K562 (cell line): ENCODE results near the gene PHF1. TPM values are rescaled to one million over a fixed set of nuclear protein-coding genes. Genes with fewer than 3 reads are reported as not detected.

Experiments
- ATAC-seq: fragments of 200-7000 bp; cut with Tn5 transposase; 3 replicates; pipeline ENCODE4 v1.9.1; 2020; ENCODE audit warnings: moderate library complexity
- BruUV-seq: library from RNA; stranded (reverse); fragments of 400-500 nt; replicated peaks from 2 replicates; lab custom pipeline; 2021; lab: Mats Ljungman, UMichigan
- CTCF ChIA-PET: fragments of 300-600 bp; formaldehyde crosslinking; extraction: SDS; loops from one replicate; lab custom pipeline; 2021; ENCODE audit warnings: low intra/inter-chr PET ratio; lab: Yijun Ruan, JAX
- POLR2A ChIA-PET: fragments of 300-600, 350-650 bp; sonication (Branson Sonifier 250); formaldehyde crosslinking; extraction: SDS; loops from one replicate; lab custom pipeline; 2021; ENCODE audit warnings: antibody characterized with exemption, inconsistent platforms; lab: Yijun Ruan, JAX
- DNase-seq, 4 experiments: peaks; one replicate each; pipeline versions ENCODE4 v3.0.0 to v3.0.0-alpha.2; 2011 to 2018; ENCODE audit warnings: low spot score in 3 of 4, mixed read lengths in 3 of 4; ENCODE audit errors: extremely low read depth in 1 of 4
- FAIRE-seq: peaks from 2 replicates; lab custom pipeline; 2011; peaks lifted over from hg19 to GRCh38; lab: Jason Lieb, UNC
- H2AFZ ChIP-seq: 2 replicates; pipeline ENCODE4 v1.6.0; 2011; ENCODE audit warnings: low read depth, low read length, control low read depth, inconsistent platforms
- H3K27ac ChIP-seq: fragments of 200-600 bp; 3 replicates; pipeline ENCODE4 v1.8.0; 2011; ENCODE audit warnings: low read depth, mild to moderate bottlenecking, control low read depth, inconsistent platforms, low read length, moderate library complexity, mixed read lengths; ENCODE audit errors: extremely low read depth
- H3K27me3 ChIP-seq, 2 experiments: fragments of 300-600 bp in 1 of 2; 2 replicates in 1 of 2; 3 replicates in 1 of 2; pipeline versions ENCODE4 v1.6.0 to v1.8.0; 2011; ENCODE audit warnings: inconsistent platforms in 2 of 2, low read length in 2 of 2, mild to moderate bottlenecking in 1 of 2, mixed read lengths in 1 of 2, moderate library complexity in 1 of 2; ENCODE audit not compliant: control insufficient read depth in 2 of 2, insufficient read depth in 2 of 2
- H3K36me3 ChIP-seq: fragments of 300-600 bp; 3 replicates; pipeline ENCODE4 v1.8.0; 2011; ENCODE audit warnings: mild to moderate bottlenecking, low read length, inconsistent platforms; ENCODE audit not compliant: control insufficient read depth, insufficient read depth
- H3K4me1 ChIP-seq, 2 experiments: fragments of 200-600 bp in 1 of 2; replicated peaks in 1 of 2; 2 replicates in 1 of 2; 3 replicates in 1 of 2; pipeline versions ENCODE4 v1.5.1 to v1.8.0; 2011; ENCODE audit warnings: inconsistent platforms in 2 of 2, low read length in 2 of 2, mild to moderate bottlenecking in 1 of 2, mixed read lengths in 1 of 2, moderate library complexity in 1 of 2; ENCODE audit not compliant: control insufficient read depth in 2 of 2, insufficient read depth in 2 of 2
- H3K4me2 ChIP-seq: 2 replicates; pipeline ENCODE4 v1.6.1; 2011; ENCODE audit warnings: low read length, control low read depth, inconsistent platforms, mixed read lengths; ENCODE audit not compliant: insufficient read depth
- H3K4me3 ChIP-seq: fragments of 200-600 bp; sonication (generic), shearing (Covaris generic); 2 replicates; pipeline ENCODE4 v1.5.1; 2016; ENCODE audit warnings: control low read depth, inconsistent platforms
- H3K79me2 ChIP-seq: fragments of 200-600 bp; 3 replicates; pipeline ENCODE4 v1.8.0; 2011; ENCODE audit warnings: low read length, inconsistent platforms; ENCODE audit not compliant: control insufficient read depth, insufficient read depth
- H3K9ac ChIP-seq, 2 experiments: 2 replicates each; pipeline versions ENCODE4 v1.6.0 to v1.6.1; 2011; ENCODE audit warnings: low read depth in 2 of 2, low read length in 2 of 2, control low read depth in 1 of 2, inconsistent platforms in 1 of 2, mild to moderate bottlenecking in 1 of 2, mixed read lengths in 1 of 2; ENCODE audit not compliant: insufficient read depth in 1 of 2
- H3K9me1 ChIP-seq: one replicate; pipeline ENCODE4 v1.6.0; 2011; ENCODE audit warnings: inconsistent platforms, mild to moderate bottlenecking, low read length, moderate library complexity; ENCODE audit not compliant: control insufficient read depth, insufficient read depth
- H3K9me3 ChIP-seq: replicated peaks from 2 replicates; pipeline ENCODE4 v1.5.1; 2011; ENCODE audit warnings: low read depth, low read length, inconsistent platforms; ENCODE audit not compliant: control insufficient read depth, insufficient read depth
- H4K20me1 ChIP-seq: replicated peaks from 2 replicates; pipeline ENCODE4 v1.6.1; 2011; ENCODE audit warnings: low read length, inconsistent platforms, mixed read lengths; ENCODE audit not compliant: control insufficient read depth, insufficient read depth
- AFF4 ChIP-seq: sonication (generic); formaldehyde crosslinking; IDR thresholded peaks from 2 replicates; pipeline ENCODE4 v1.8.0; 2023; ENCODE audit warnings: mild to moderate bottlenecking, missing genetic modification reagents
- BDP1 ChIP-seq: IDR thresholded peaks from 3 replicates; pipeline ENCODE4 v1.6.1; 2011; ENCODE audit not compliant: insufficient read length, insufficient read depth
- CBX5 ChIP-seq: IDR thresholded peaks from 2 replicates; pipeline ENCODE4 v1.6.1; 2014; ENCODE audit warnings: low read depth, borderline replicate concordance
- CEBPB ChIP-seq: fragments of 450-650 bp; IDR thresholded peaks from 2 replicates; pipeline ENCODE4 v1.6.1; 2016; ENCODE audit warnings: missing genetic modification characterization, missing compliant biosample characterization
- ETS1 ChIP-seq: conservative IDR thresholded peaks from 2 replicates; pipeline ENCODE4 v1.6.1; 2011; ENCODE audit warnings: low read depth, mild to moderate bottlenecking, low read length; ENCODE audit not compliant: control insufficient read depth
- HDGF ChIP-seq: fragments of 450-650 bp; IDR thresholded peaks from 2 replicates; pipeline ENCODE4 v1.6.1; 2016
- POLR2A ChIP-seq: fragments of 450-650 bp; conservative IDR thresholded peaks from 2 replicates; pipeline ENCODE4 v1.6.1; 2016
- RFX5 ChIP-seq: IDR thresholded peaks from 2 replicates; pipeline ENCODE4 v1.6.1; 2011; ENCODE audit warnings: low read depth, mild to moderate bottlenecking, improper control_type of control experiment, low read length
- SRSF1 ChIP-seq: fragments of 200-400 bp; formaldehyde crosslinking; IDR thresholded peaks from 2 replicates; pipeline ENCODE4 v1.6.1; 2017; ENCODE audit warnings: mild to moderate bottlenecking, low read depth, low read length, moderate library complexity
- SRSF9 ChIP-seq: fragments of 200-400 bp; formaldehyde crosslinking; IDR thresholded peaks from 2 replicates; pipeline ENCODE4 v1.6.1; 2017; ENCODE audit warnings: low read depth, low read length, borderline replicate concordance
- ZBTB43 ChIP-seq: sonication (generic); formaldehyde crosslinking; IDR thresholded peaks from 2 replicates; pipeline ENCODE4 v1.8.0; 2023; ENCODE audit warnings: mild to moderate bottlenecking, missing genetic modification reagents
- ZC3H4 ChIP-seq: sonication (generic); formaldehyde crosslinking; IDR thresholded peaks from 2 replicates; pipeline ENCODE4 v1.9.0; 2021; ENCODE audit warnings: missing genetic modification reagents, borderline replicate concordance
- ZNF224 ChIP-seq: sonication (generic); formaldehyde crosslinking; IDR thresholded peaks from 2 replicates; pipeline ENCODE4 v1.8.0; 2022; ENCODE audit warnings: mild to moderate bottlenecking, missing genetic modification reagents
- WGBS: fragments of 100-300 bp; shearing (Covaris generic); methylation state at CpG from one replicate; pipeline ENCODE4 v1.1.6; 2016; ENCODE audit warnings: low coverage, mixed read lengths; ENCODE audit not compliant: insufficient coverage; ENCODE audit errors: missing lambda C conversion rate; 5-methylcytosine and 5-hydroxymethylcytosine counted together
- in situ Hi-C: fragments of 300-500 bp; cut with MboI; formaldehyde crosslinking; loops from 4 replicates; pipeline ENCODE4 v1.15.0; 2018; ENCODE audit warnings: inconsistent platforms, mixed read lengths
- intact Hi-C: fragments of 100-400 bp; cut with micrococcal nuclease; formaldehyde crosslinking; loops from 2 replicates; pipeline ENCODE4 v1.14.2; 2022
- polyA plus RNA-seq, 8 experiments: library from polyadenylated mRNA; depleted of rRNA in 4 of 8; stranded (reverse) in 5 of 8; unstranded in 3 of 8; fragments of >200 nt; fragmentation: Nextera tagmentation in 2 of 8; fragmentation: Illumina TruSeq in 1 of 8; extraction: Ambion mirVana in 2 of 8; extraction: Trizol in 1 of 8; gene quantifications; 2 replicates each; pipeline versions ENCODE4 v1.2.1 to v1.2.3, GENCODE V29; 2011 to 2014; ENCODE audit warnings: inconsistent platforms in 1 of 8, missing spikeins in 1 of 8
- total RNA-seq, 7 experiments: library from RNA; depleted of rRNA in 6 of 7; stranded (reverse); fragments of >200 nt in 6 of 7; fragmentation: Illumina TruSeq in 2 of 7; extraction: Trizol in 2 of 7; gene quantifications; 2 replicates each; pipeline versions ENCODE4 v1.2.1 to v1.2.3, GENCODE V29; 2011 to 2021; ENCODE audit warnings: low replicate concordance in 1 of 7

The PHF1 gene
- total and polyA plus RNA-seq, 9 of the 15 experiments (the other 6 are each of a cell fraction or from before 2014, with no cell fraction given): 3.7 to 64.2 (median 33.7) TPM

- Histone ChIP-seq H3K4me3 (peak overlapping the region; percentile 49; the same call in 1 of the 2 replicates), H3K4me2 (peak overlapping the region; percentile 82), H3K9me1 (no peaks in the 10 kb centered on the region), H2AFZ (peak overlapping the region; percentile 77; the same call in 1 of the 2 replicates), H3K36me3 (no peaks in the 10 kb centered on the region), H3K27me3 (no peaks in the 10 kb centered on the region), H3K9me3 (no peaks in the 10 kb centered on the region), H3K27ac (peak overlapping the region; percentile 77), H4K20me1 (no peaks in the 10 kb centered on the region; the same call in 1 of the 2 replicates), H3K4me1 (peaks cover 53 to 65% of the 10 kb centered on the region in 2 experiments), H3K9ac (peak overlapping the region; percentile 60 to 91; a peak in 3 of 4 replicates), H3K79me2 (peaks cover 51% of the 10 kb centered on the region)
- in situ Hi-C loops: no loop called here
- intact Hi-C loops: loop anchor here (5.0 to 10.0 kb wide), 4 partner anchors 54 to 304 kb away; partner anchors contain the start of genes BAK1 and RGL2
- ChIA-PET POLR2A (interaction anchor here (0.5 to 1.2 kb wide), 7 partner anchors 11 to 286 kb away, joined by 3 to 6 read pairs (median 3); no protein-coding TSS in a partner anchor), CTCF (interaction anchor here (0.6 kb wide), 1 partner anchor 9 kb away, joined by 3 read pairs; no protein-coding TSS in a partner anchor)
- FAIRE-seq: peak; percentile 40
- BruUV-seq: TSS peak; percentile 64
- no peak for ATAC-seq
- 69% methylated on average over 5 of the region's 5 CpGs for WGBS
- DNase-seq: peak in 1 of 4 experiments; percentile 33
- TF ChIP-seq CEBPB (tag) (no peak), SRSF9 (no peak), ZC3H4 (peak; percentile 50; the same call in 1 of the 2 replicates), AFF4 (no peak), CBX5 (no peak), ZNF224 (no peak), POLR2A (peak; percentile 32; the same call in 1 of the 2 replicates), BDP1 (no peak), ETS1 (no peak), HDGF (peak; percentile 81; the same call in 1 of the 2 replicates), ZBTB43 (CRISPR knock-in tag) (no peak), SRSF1 (no peak), RFX5 (no peak)
Measured at GRCh38 chr6:33428966-33429749, 18.3 kb downstream of the PHF1 start.
